HepG2 (cell line): ENCODE measurements around the gene AKT2. TPM values are rescaled to one million over a fixed set of nuclear protein-coding genes. Genes with fewer than 3 reads are reported as not detected.
A peak's percentile ranks its signal among the peaks of the same experiment; 100 is the strongest.

Experiments
- MAFG ChIP-seq: sonication (generic); formaldehyde crosslinking; IDR thresholded peaks from 2 replicates; pipeline ENCODE4 v1.5.1; 2020; ENCODE audit warnings: mild to moderate bottlenecking, missing genetic modification reagents
- MATR3 ChIP-seq: sonication (generic); formaldehyde crosslinking; IDR thresholded peaks from 2 replicates; pipeline ENCODE4 v1.4.0; 2020; ENCODE audit warnings: missing genetic modification reagents
- ONECUT2 ChIP-seq: sonication (generic); formaldehyde crosslinking; IDR thresholded peaks from 2 replicates; pipeline ENCODE4 v1.4.0; 2020; ENCODE audit warnings: missing genetic modification reagents
- PHF5A ChIP-seq: IDR thresholded peaks from one replicate; pipeline ENCODE4 v1.6.1; 2018; ENCODE audit warnings: low read depth, missing genetic modification reagents; ENCODE audit not compliant: unreplicated experiment
- PITX1 ChIP-seq: sonication (generic); formaldehyde crosslinking; IDR thresholded peaks from 2 replicates; pipeline ENCODE4 v1.5.1; 2020; ENCODE audit warnings: mild to moderate bottlenecking, missing genetic modification reagents
- REST ChIP-seq, 2 experiments: IDR thresholded peaks; 2 replicates each; pipeline ENCODE4 v1.6.1; 2011 to 2012; ENCODE audit warnings: low read length in 2 of 2, borderline replicate concordance in 1 of 2, low read depth in 1 of 2, mild to moderate bottlenecking in 1 of 2, moderate library complexity in 1 of 2
- TAF15 ChIP-seq: fragments of 200-400 bp; formaldehyde crosslinking; IDR thresholded peaks from one replicate; pipeline ENCODE4 v1.6.1; 2018; ENCODE audit warnings: mild to moderate bottlenecking, low read depth, low read length; ENCODE audit not compliant: poor library complexity, severe bottlenecking
- TCF12 ChIP-seq, 2 experiments: fragments of 450-650 bp in 1 of 2; sonication (generic) in 1 of 2; formaldehyde crosslinking in 1 of 2; IDR thresholded peaks; 2 replicates each; pipeline versions ENCODE4 v1.6.1 to v1.8.0; 2017 to 2022; ENCODE audit warnings: antibody characterized with exemption in 1 of 2, mild to moderate bottlenecking in 1 of 2, missing genetic modification reagents in 1 of 2, moderate library complexity in 1 of 2
- THRA ChIP-seq: sonication (generic); formaldehyde crosslinking; IDR thresholded peaks from 2 replicates; pipeline ENCODE4 v1.4.0; 2020; ENCODE audit warnings: missing genetic modification reagents, borderline replicate concordance
- ZBTB8A ChIP-seq: sonication (generic); formaldehyde crosslinking; IDR thresholded peaks from 2 replicates; pipeline ENCODE4 v1.4.0; 2020; ENCODE audit warnings: mild to moderate bottlenecking, low read depth, missing genetic modification reagents, borderline replicate concordance
- ZNF232 ChIP-seq: sonication (generic); formaldehyde crosslinking; IDR thresholded peaks from 2 replicates; pipeline ENCODE4 v1.4.0; 2020; ENCODE audit warnings: missing genetic modification reagents, borderline replicate concordance
- ZNF576 ChIP-seq: sonication (generic); formaldehyde crosslinking; IDR thresholded peaks from 2 replicates; pipeline ENCODE4 v1.4.0; 2020; ENCODE audit warnings: mild to moderate bottlenecking, missing genetic modification reagents
- ZNF577 ChIP-seq: sonication (generic); formaldehyde crosslinking; IDR thresholded peaks from 2 replicates; pipeline ENCODE4 v1.4.0; 2020; ENCODE audit warnings: mild to moderate bottlenecking, low read depth, missing genetic modification reagents, borderline replicate concordance
- ZNF687 ChIP-seq: sonication (generic); formaldehyde crosslinking; IDR thresholded peaks from 2 replicates; pipeline ENCODE4 v1.5.1; 2020; ENCODE audit warnings: mild to moderate bottlenecking, missing genetic modification reagents, moderate library complexity
- ZNF7 ChIP-seq: IDR thresholded peaks from 2 replicates; pipeline ENCODE4 v1.6.1; 2016; ENCODE audit warnings: missing biosample characterization, missing genetic modification reagents
- ZNF775 ChIP-seq: sonication (generic); formaldehyde crosslinking; IDR thresholded peaks from 2 replicates; pipeline ENCODE4 v1.4.0; 2020; ENCODE audit warnings: missing genetic modification reagents, mild to moderate bottlenecking, moderate library complexity, borderline replicate concordance
- ZNF788 ChIP-seq: sonication (generic); formaldehyde crosslinking; IDR thresholded peaks from 2 replicates; pipeline ENCODE4 v1.5.0; 2020; ENCODE audit warnings: mild to moderate bottlenecking, missing genetic modification reagents, borderline replicate concordance
- ZNF883 ChIP-seq: sonication (generic); formaldehyde crosslinking; IDR thresholded peaks from 2 replicates; pipeline ENCODE4 v1.5.1; 2020; ENCODE audit warnings: mild to moderate bottlenecking, missing genetic modification reagents; ENCODE audit errors: not compliant biosample characterization
- ZSCAN12 ChIP-seq: sonication (generic); formaldehyde crosslinking; IDR thresholded peaks from 2 replicates; pipeline ENCODE4 v1.9.0; 2021; ENCODE audit warnings: mild to moderate bottlenecking, missing genetic modification reagents
- polyA plus RNA-seq, 8 experiments: library from polyadenylated mRNA; depleted of rRNA in 3 of 8; stranded (reverse) in 7 of 8; unstranded in 1 of 8; fragments of >200 nt; fragmentation: Illumina TruSeq in 4 of 8; extraction: Trizol in 4 of 8; gene quantifications; 2 replicates each; pipeline versions ENCODE4 v1.2.1 to v1.2.3, GENCODE V29; 2011 to 2016; ENCODE audit warnings: low read depth in 4 of 8, missing spikeins in 1 of 8, mixed read lengths in 1 of 8; ENCODE audit not compliant: insufficient read depth in 1 of 8
- total RNA-seq, 5 experiments: library from RNA; depleted of rRNA; stranded (reverse); fragments of >200 nt; fragmentation: Illumina TruSeq; extraction: Trizol; gene quantifications; 2 replicates each; pipeline ENCODE4 v1.2.3, GENCODE V29; 2016; ENCODE audit warnings: low read depth in 1 of 5

Gene AKT2
- total and polyA plus RNA-seq, 2 of the 13 experiments (the other 11 are each of a cell fraction or from before 2014, with no cell fraction given) = 82.1 to 173 TPM

GRCh38 chr19:40283414-40284250 lies 1.5 kb downstream of the AKT2 start (continued):
- no peak for TF ChIP-seq PHF5A (CRISPR knock-in tag)
- TF ChIP-seq REST (IDR thresholded peaks at IDR 0.05; ENCODE audit: borderline replicate concordance in 1 of 2, low read depth in 1 of 2, low read length in 2 of 2) = no peak
- no peak for TF ChIP-seq MAFG (CRISPR knock-in tag)
- no peak for TF ChIP-seq MATR3 (CRISPR knock-in tag)
- TF ChIP-seq ZNF687 (CRISPR knock-in tag) = peak; percentile 93
- no peak for TF ChIP-seq ZNF7
- TF ChIP-seq THRA (CRISPR knock-in tag) = peak; percentile 97
- TF ChIP-seq ZNF576 (CRISPR knock-in tag) = no peak
- TF ChIP-seq ONECUT2 (CRISPR knock-in tag) = no peak
- TF ChIP-seq TCF12 (IDR thresholded peaks at IDR 0.05) = no peak
- no peak for TF ChIP-seq TCF12 (CRISPR knock-in tag; IDR thresholded peaks at IDR 0.05)
- peak; percentile 9 for TF ChIP-seq ZNF883 (CRISPR knock-in tag)
- no peak for TF ChIP-seq ZNF232 (CRISPR knock-in tag)
- no peak for TF ChIP-seq ZNF775 (CRISPR knock-in tag)
- TF ChIP-seq TAF15 = no peak
- TF ChIP-seq ZBTB8A (CRISPR knock-in tag) = no peak
- TF ChIP-seq PITX1 = no peak
- no peak for TF ChIP-seq ZSCAN12 (CRISPR knock-in tag)
- TF ChIP-seq ZNF577 (CRISPR knock-in tag) = no peak
- TF ChIP-seq ZNF788 (CRISPR knock-in tag) = peak; percentile 61; the same call in 1 of the 2 replicates
